ENCODE results near the gene ATP8A2. TPM values are rescaled to one million over a fixed set of nuclear protein-coding genes. Genes with fewer than 3 reads are reported as not detected.

ATP8A2 gene
- total RNA-seq, 1 donor: 0.72 TPM

DNA sequence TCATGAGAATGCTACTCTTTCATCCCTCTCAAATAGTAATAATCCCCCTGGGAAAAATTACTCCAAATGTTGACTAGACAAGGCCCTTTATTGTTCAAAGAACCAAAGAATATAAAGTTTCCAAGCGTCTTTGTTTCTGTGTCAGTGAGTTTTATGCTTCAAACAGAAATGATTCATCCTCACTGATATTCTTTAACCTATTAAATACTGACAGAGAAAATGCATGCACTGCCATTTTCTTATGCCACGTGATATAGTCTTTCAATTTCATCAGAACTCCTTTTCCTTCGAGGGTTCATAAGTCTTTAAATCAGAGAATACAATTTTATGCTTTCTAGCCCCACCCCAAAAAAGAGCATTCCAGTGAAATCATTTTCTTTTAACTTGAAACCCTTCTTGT lies 468.5 kb downstream of the ATP8A2 start:
- Histone ChIP-seq H3K4me1 (ENCODE audit: insufficient read depth, low read length) (no peaks in the 10 kb centered on the region), H3K79me2 (ENCODE audit: insufficient read depth, low read length) (no peaks in the 10 kb centered on the region), H4K20me1 (ENCODE audit: insufficient read depth, low read length) (no peaks in the 10 kb centered on the region), H3K4me2 (ENCODE audit: insufficient read depth, low read length) (no peak overlapping the region), H2AFZ (ENCODE audit: low read length) (no peak overlapping the region), H3K36me3 (ENCODE audit: insufficient read depth, low read length) (no peaks in the 10 kb centered on the region), H3K9me3 (ENCODE audit: low read depth, low read length) (no peaks in the 10 kb centered on the region), H3K27ac (ENCODE audit: low read depth, low read length) (no peak overlapping the region), H3K27me3 (ENCODE audit: insufficient read depth, low read length) (no peaks in the 10 kb centered on the region), H3K4me3 (ENCODE audit: insufficient read depth, low read length) (no peak overlapping the region)
- DNase-seq (ENCODE audit: insufficient read length, low spot score, missing footprints): peak; percentile 44
- TF ChIP-seq, protein P1, sequence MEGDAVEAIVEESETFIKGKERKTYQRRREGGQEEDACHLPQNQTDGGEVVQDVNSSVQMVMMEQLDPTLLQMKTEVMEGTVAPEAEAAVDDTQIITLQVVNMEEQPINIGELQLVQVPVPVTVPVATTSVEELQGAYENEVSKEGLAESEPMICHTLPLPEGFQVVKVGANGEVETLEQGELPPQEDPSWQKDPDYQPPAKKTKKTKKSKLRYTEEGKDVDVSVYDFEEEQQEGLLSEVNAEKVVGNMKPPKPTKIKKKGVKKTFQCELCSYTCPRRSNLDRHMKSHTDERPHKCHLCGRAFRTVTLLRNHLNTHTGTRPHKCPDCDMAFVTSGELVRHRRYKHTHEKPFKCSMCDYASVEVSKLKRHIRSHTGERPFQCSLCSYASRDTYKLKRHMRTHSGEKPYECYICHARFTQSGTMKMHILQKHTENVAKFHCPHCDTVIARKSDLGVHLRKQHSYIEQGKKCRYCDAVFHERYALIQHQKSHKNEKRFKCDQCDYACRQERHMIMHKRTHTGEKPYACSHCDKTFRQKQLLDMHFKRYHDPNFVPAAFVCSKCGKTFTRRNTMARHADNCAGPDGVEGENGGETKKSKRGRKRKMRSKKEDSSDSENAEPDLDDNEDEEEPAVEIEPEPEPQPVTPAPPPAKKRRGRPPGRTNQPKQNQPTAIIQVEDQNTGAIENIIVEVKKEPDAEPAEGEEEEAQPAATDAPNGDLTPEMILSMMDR (IDR thresholded peaks at IDR 0.05; ENCODE audit: extremely low read depth, low read depth, low read length): no peak

DNA sequence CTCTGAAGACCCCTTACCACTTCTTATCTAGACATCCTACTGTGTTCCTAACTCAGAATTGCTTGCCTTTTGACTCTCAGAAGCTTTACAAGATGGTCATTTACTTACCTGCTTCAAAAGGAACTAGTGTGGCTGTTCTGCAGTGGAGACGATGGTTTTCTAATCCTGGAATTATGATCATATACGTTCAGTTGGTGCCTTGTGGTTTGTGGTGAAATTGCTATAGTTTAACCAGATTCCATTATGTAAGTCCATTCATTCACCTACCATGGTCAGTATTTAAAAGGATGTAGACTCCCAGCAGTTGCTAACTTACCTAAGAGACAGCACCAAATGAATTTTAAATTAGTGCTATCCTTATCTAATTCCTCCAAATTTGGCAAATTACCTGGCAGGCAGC lies 469.2 kb downstream of the ATP8A2 start:
- no peaks in the 10 kb centered on the region for H3K9me3 ChIP-seq (ENCODE audit: low read depth, low read length)
- no peaks in the 10 kb centered on the region for H3K4me1 ChIP-seq (ENCODE audit: insufficient read depth, low read length)
- DNase-seq (ENCODE audit: insufficient read length, low spot score, missing footprints): no peak
- TF ChIP-seq, protein P1 (IDR thresholded peaks at IDR 0.05; ENCODE audit: extremely low read depth, low read depth, low read length): no peak
- H2AFZ ChIP-seq (ENCODE audit: low read length): no peak overlapping the region
- no peak overlapping the region for H3K4me3 ChIP-seq (ENCODE audit: insufficient read depth, low read length)
- H3K27ac ChIP-seq (ENCODE audit: low read depth, low read length): no peak overlapping the region
- H3K4me2 ChIP-seq (ENCODE audit: insufficient read depth, low read length): no peak overlapping the region
- no peaks in the 10 kb centered on the region for H4K20me1 ChIP-seq (ENCODE audit: insufficient read depth, low read length)
- H3K36me3 ChIP-seq (ENCODE audit: insufficient read depth, low read length): no peaks in the 10 kb centered on the region
- no peaks in the 10 kb centered on the region for H3K27me3 ChIP-seq (ENCODE audit: insufficient read depth, low read length)
- no peaks in the 10 kb centered on the region for H3K79me2 ChIP-seq (ENCODE audit: insufficient read depth, low read length)

DNA sequence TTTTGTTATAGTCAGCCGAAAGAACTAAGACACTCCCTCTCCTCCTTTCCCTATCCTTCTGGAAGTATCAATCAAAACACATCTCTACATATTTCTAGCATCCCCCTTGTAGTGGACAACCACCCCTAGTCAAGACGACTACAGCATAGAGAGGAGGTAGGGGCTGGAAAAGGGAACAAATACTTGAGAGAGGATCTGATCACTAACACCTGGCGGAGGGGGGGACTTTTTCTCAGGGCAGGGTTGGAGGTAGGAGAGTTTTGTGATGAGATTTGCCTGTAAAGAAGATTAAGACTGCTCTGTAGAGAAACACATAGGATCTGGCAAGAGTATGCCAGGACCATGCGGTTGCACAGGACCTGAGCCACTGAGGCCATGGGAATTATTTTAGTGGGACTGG lies 471.9 kb downstream of the ATP8A2 start:
- Histone ChIP-seq H3K79me2 (ENCODE audit: insufficient read depth, low read length) (no peaks in the 10 kb centered on the region), H3K4me1 (ENCODE audit: insufficient read depth, low read length) (no peaks in the 10 kb centered on the region), H3K27me3 (ENCODE audit: insufficient read depth, low read length) (no peaks in the 10 kb centered on the region), H3K4me3 (ENCODE audit: insufficient read depth, low read length) (no peak overlapping the region), H4K20me1 (ENCODE audit: insufficient read depth, low read length) (no peaks in the 10 kb centered on the region), H3K27ac (ENCODE audit: low read depth, low read length) (no peak overlapping the region), H3K9me3 (ENCODE audit: low read depth, low read length) (no peaks in the 10 kb centered on the region), H2AFZ (ENCODE audit: low read length) (no peak overlapping the region), H3K36me3 (ENCODE audit: insufficient read depth, low read length) (no peaks in the 10 kb centered on the region), H3K4me2 (ENCODE audit: insufficient read depth, low read length) (no peak overlapping the region)
- no peak for DNase-seq (ENCODE audit: insufficient read length, low spot score, missing footprints)
- TF ChIP-seq, protein P1 (IDR thresholded peaks at IDR 0.05; ENCODE audit: extremely low read depth, low read depth, low read length): no peak

DNA sequence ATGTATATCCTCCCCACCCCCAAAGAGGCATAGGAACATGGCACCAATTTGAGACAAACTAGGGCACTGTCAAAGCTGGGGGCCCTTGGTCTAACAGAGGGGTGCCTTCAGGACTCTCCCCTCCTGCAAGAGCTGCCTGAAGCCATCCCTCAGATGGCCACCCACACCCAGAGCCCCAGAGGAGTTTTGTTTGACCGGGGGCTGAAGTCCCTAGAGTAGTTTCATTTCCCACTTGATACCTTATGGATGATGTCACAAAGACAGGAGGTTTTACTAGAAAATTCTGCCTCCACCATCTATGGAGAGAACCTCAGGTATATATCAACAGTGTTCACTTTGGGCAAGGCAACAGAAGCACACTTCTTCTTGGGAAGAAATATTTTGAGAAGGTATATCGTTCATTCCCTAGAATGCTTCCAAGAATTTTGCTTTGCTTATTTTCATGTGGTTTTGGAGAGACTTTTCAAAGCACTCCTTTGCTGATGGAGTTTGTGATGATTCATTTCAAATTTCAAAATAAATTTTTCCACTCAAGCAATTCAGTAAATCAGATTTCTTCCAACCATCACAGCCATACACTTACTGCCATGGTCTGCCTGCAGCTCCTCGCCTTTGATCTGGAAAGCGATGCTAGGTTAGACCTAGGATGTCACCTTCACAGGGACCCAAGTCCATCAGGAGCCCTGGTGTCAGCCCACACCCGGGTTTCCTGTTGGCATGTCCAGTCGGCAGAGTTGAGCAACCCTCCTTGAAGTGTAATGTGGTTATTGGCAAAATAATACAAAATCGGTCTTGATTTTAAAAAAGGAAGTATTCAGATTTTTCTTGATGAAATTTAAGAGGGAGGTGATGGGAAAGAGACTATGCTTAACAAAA lies 473.0 kb downstream of the ATP8A2 start:
- DNase-seq (ENCODE audit: insufficient read length, low spot score, missing footprints): peak; percentile 53
- Histone ChIP-seq H3K4me2 (ENCODE audit: insufficient read depth, low read length) (no peak overlapping the region), H3K4me3 (ENCODE audit: insufficient read depth, low read length) (no peak overlapping the region), H3K9me3 (ENCODE audit: low read depth, low read length) (no peaks in the 10 kb centered on the region), H4K20me1 (ENCODE audit: insufficient read depth, low read length) (no peaks in the 10 kb centered on the region), H3K27me3 (ENCODE audit: insufficient read depth, low read length) (no peaks in the 10 kb centered on the region), H3K36me3 (ENCODE audit: insufficient read depth, low read length) (no peaks in the 10 kb centered on the region), H3K27ac (ENCODE audit: low read depth, low read length) (no peak overlapping the region), H3K79me2 (ENCODE audit: insufficient read depth, low read length) (no peaks in the 10 kb centered on the region), H3K4me1 (ENCODE audit: insufficient read depth, low read length) (no peaks in the 10 kb centered on the region), H2AFZ (ENCODE audit: low read length) (no peak overlapping the region)
- TF ChIP-seq, protein P1 (IDR thresholded peaks at IDR 0.05; ENCODE audit: extremely low read depth, low read depth, low read length): no peak

All from osteoblast (primary cell).